Kidney epithelial cell (primary cell): ENCODE results near the gene GPR35. TPM values are rescaled to one million over a fixed set of nuclear protein-coding genes. Genes with fewer than 3 reads are reported as not detected.

Source experiments
- DNase-seq: peaks from one replicate; pipeline ENCODE4 v3.0.0-alpha.2; 2010; ENCODE audit warnings: low read depth
- H3K27me3 ChIP-seq: 2 replicates; pipeline ENCODE4 v1.6.0; 2011; ENCODE audit warnings: low read length; ENCODE audit not compliant: control insufficient read depth, insufficient read depth
- H3K36me3 ChIP-seq: 2 replicates; pipeline ENCODE4 v1.5.1; 2011; ENCODE audit warnings: low read length; ENCODE audit not compliant: control insufficient read depth, insufficient read depth
- H3K4me3 ChIP-seq: 2 replicates; pipeline ENCODE4 v1.5.1; 2011; ENCODE audit warnings: low read depth, mild to moderate bottlenecking, control low read depth, low read length
- CTCF ChIP-seq: IDR thresholded peaks from 2 replicates; pipeline ENCODE4 v1.5.1; 2011; ENCODE audit warnings: mild to moderate bottlenecking, moderate library complexity, low read length, control low read depth, inconsistent platforms; ENCODE audit not compliant: insufficient read depth, poor library complexity, severe bottlenecking
- total RNA-seq: library from RNA; depleted of rRNA; stranded (reverse); fragments of >200 nt; gene quantifications from 2 replicates; pipeline ENCODE4 v1.2.3, GENCODE V29; 2015

Gene GPR35
- total RNA-seq, 1 donor from 2014 or later = 1.3 TPM

GRCh38 chr2:240643811-240644150 lies 18.5 kb downstream of the GPR35 start:
- no peak for TF ChIP-seq CTCF
- Histone ChIP-seq H3K36me3 (no peaks in the 10 kb centered on the region), H3K27me3 (peaks cover 30% of the 10 kb centered on the region), H3K4me3 (no peak overlapping the region)
- DNase-seq = no peak

GRCh38 chr2:240644171-240644651 lies 18.9 kb downstream of the GPR35 start:
- no peak for DNase-seq
- no peak for TF ChIP-seq CTCF
- Histone ChIP-seq H3K36me3 (no peaks in the 10 kb centered on the region), H3K4me3 (no peak overlapping the region), H3K27me3 (peaks cover 30% of the 10 kb centered on the region)

- Histone ChIP-seq H3K4me3 (no peak overlapping the region), H3K27me3 (peaks cover 33% of the 10 kb centered on the region), H3K36me3 (no peaks in the 10 kb centered on the region)
- TF ChIP-seq CTCF = no peak
- DNase-seq = no peak
These were observed 19.6 kb downstream of the GPR35 start for GRCh38 chr2:240644859-240645301.

- Histone ChIP-seq H3K36me3 (no peaks in the 10 kb centered on the region), H3K4me3 (no peak overlapping the region), H3K27me3 (peaks cover 35% of the 10 kb centered on the region)
- TF ChIP-seq CTCF = no peak
- DNase-seq = no peak
These were observed 20.1 kb downstream of the GPR35 start for GRCh38 chr2:240645346-240645745.

- TF ChIP-seq CTCF = no peak
- Histone ChIP-seq H3K36me3 (no peaks in the 10 kb centered on the region), H3K27me3 (peaks cover 36% of the 10 kb centered on the region), H3K4me3 (no peak overlapping the region)
- DNase-seq = no peak
These were observed 20.5 kb downstream of the GPR35 start for GRCh38 chr2:240645801-240646175.

GRCh38 chr2:240646176-240646899 lies 21.1 kb downstream of the GPR35 start:
- Histone ChIP-seq H3K4me3 (no peak overlapping the region), H3K36me3 (no peaks in the 10 kb centered on the region), H3K27me3 (peaks cover 38% of the 10 kb centered on the region)
- no peak for DNase-seq
- no peak for TF ChIP-seq CTCF
